Testis (tissue), 2 donors: Measurements from ENCODE around the gene CHMP6.

Experiments used
- CTCF ChIP-seq, 3 experiments: fragments of 450-650 bp in 2 of 3; fragments of 200-600 bp in 1 of 3; sonication (generic) in 1 of 3; IDR thresholded peaks; one replicate each; pipeline ENCODE4 v1.5.1; 2016 to 2019; ENCODE audit warnings: antibody characterized with exemption in 3 of 3, mild to moderate bottlenecking in 2 of 3, moderate library complexity in 1 of 3
- POLR2A ChIP-seq: fragments of 450-650 bp; IDR thresholded peaks from one replicate; pipeline ENCODE4 v1.6.1; 2017; ENCODE audit warnings: antibody characterized with exemption, mild to moderate bottlenecking, moderate library complexity

GRCh38 chr17:81039854-81040758 is 48.5 kb downstream of the CHMP6 start:
- TF ChIP-seq POLR2A (no peak), CTCF (IDR thresholded peaks at IDR 0.05) (no peak)
